Loucy (cell line): ENCODE data around the gene LIPC.

Experiments
- H2AFZ ChIP-seq: fragments of 200-600 bp; sonication (generic); 2 replicates; pipeline ENCODE4 v1.6.0; 2016; ENCODE audit warnings: antibody characterized with exemption, mild to moderate bottlenecking, low read length, moderate library complexity
- H3F3A ChIP-seq: fragments of 200-600 bp; 2 replicates; pipeline ENCODE4 v1.6.0; 2016; ENCODE audit warnings: antibody characterized with exemption, low read depth, mild to moderate bottlenecking
- H3K27me3 ChIP-seq: fragments of 200-600 bp; sonication (generic); 2 replicates; pipeline ENCODE4 v1.6.1; 2014; ENCODE audit warnings: low read length, mild to moderate bottlenecking; ENCODE audit not compliant: insufficient read depth, poor library complexity, severe bottlenecking
- H3K36me3 ChIP-seq: fragments of 200-600 bp; sonication (generic); 2 replicates; pipeline ENCODE4 v1.6.1; 2016; ENCODE audit warnings: low read length; ENCODE audit not compliant: insufficient read depth
- H3K4me1 ChIP-seq: fragments of 200-600 bp; sonication (generic); 2 replicates; pipeline ENCODE4 v1.5.1; 2014; ENCODE audit warnings: low read length, mild to moderate bottlenecking; ENCODE audit not compliant: insufficient read depth, poor library complexity, severe bottlenecking
- H3K4me2 ChIP-seq: fragments of 200-600 bp; sonication (generic); 2 replicates; pipeline ENCODE4 v1.6.0; 2014; ENCODE audit warnings: antibody characterized with exemption, low read length, low read depth, mild to moderate bottlenecking; ENCODE audit not compliant: poor library complexity, severe bottlenecking
- H3K4me3 ChIP-seq: fragments of 200-600 bp; sonication (generic); 2 replicates; pipeline ENCODE4 v1.5.1; 2014; ENCODE audit warnings: low read length, mild to moderate bottlenecking, mixed read lengths; ENCODE audit not compliant: poor library complexity, severe bottlenecking
- H3K79me2 ChIP-seq: fragments of 200-600 bp; sonication (generic); 2 replicates; pipeline ENCODE4 v1.6.1; 2014; ENCODE audit warnings: low read length; ENCODE audit not compliant: insufficient read depth
- H3K9ac ChIP-seq: fragments of 200-600 bp; sonication (generic); 2 replicates; pipeline ENCODE4 v1.6.0; 2014; ENCODE audit warnings: mild to moderate bottlenecking, low read depth, low read length, moderate library complexity; ENCODE audit not compliant: poor library complexity, severe bottlenecking
- H3K9me2 ChIP-seq: fragments of 200-600 bp; sonication (generic); replicated peaks from 2 replicates; pipeline ENCODE4 v1.6.1; 2016; ENCODE audit warnings: low read depth, low read length, mixed read lengths
- H3K9me3 ChIP-seq: fragments of 200-600 bp; sonication (generic); 2 replicates; pipeline ENCODE4 v1.6.1; 2014; ENCODE audit warnings: mild to moderate bottlenecking, antibody characterized with exemption, low read length, low read depth; ENCODE audit not compliant: insufficient read depth
- H4K20me1 ChIP-seq: fragments of 200-600 bp; sonication (generic); 2 replicates; pipeline ENCODE4 v1.6.0; 2014; ENCODE audit warnings: antibody characterized with exemption, low read length, mild to moderate bottlenecking; ENCODE audit not compliant: insufficient read depth, poor library complexity, severe bottlenecking
- CTCF ChIP-seq: fragments of 200-600 bp; sonication (generic); conservative IDR thresholded peaks from 2 replicates; pipeline ENCODE4 v1.5.1; 2014; ENCODE audit warnings: mild to moderate bottlenecking, antibody characterized with exemption, low read length
- EZH2phosphoT487 ChIP-seq: fragments of 200-600 bp; IDR thresholded peaks from 2 replicates; pipeline ENCODE4 v1.6.1; 2018; ENCODE audit warnings: antibody characterized with exemption, mild to moderate bottlenecking, moderate library complexity, borderline replicate concordance

The LIPC gene

GRCh38 chr15:58539548-58539947 is 107.8 kb downstream of the LIPC start:
- Histone ChIP-seq H3K27me3 (no peaks in the 10 kb centered on the region), H3K4me3 (no peak overlapping the region), H3K9me2 (no peaks in the 10 kb centered on the region)

GRCh38 chr15:58541410-58542087 is 109.8 kb downstream of the LIPC start:
- Histone ChIP-seq H2AFZ (no peak overlapping the region), H3K4me3 (no peak overlapping the region), H3K9ac (no peak overlapping the region), H3K36me3 (no peaks in the 10 kb centered on the region), H4K20me1 (no peaks in the 10 kb centered on the region), H3K27me3 (no peaks in the 10 kb centered on the region), H3K9me2 (no peaks in the 10 kb centered on the region), H3K79me2 (no peaks in the 10 kb centered on the region), H3K4me1 (peaks cover 10% of the 10 kb centered on the region), H3K4me2 (no peak overlapping the region), H3F3A (no peaks in the 10 kb centered on the region), H3K9me3 (no peaks in the 10 kb centered on the region)
- TF ChIP-seq EZH2phosphoT487 (no peak), CTCF (no peak)

More at GRCh38 chr15:58539548-58539947, 107.8 kb downstream of the LIPC start:
- Histone ChIP-seq H3K4me2 (no peak overlapping the region), H3K9me3 (no peaks in the 10 kb centered on the region), H3K4me1 (peaks cover 1% of the 10 kb centered on the region), H3K9ac (no peak overlapping the region), H4K20me1 (no peaks in the 10 kb centered on the region), H3K79me2 (no peaks in the 10 kb centered on the region), H3F3A (no peaks in the 10 kb centered on the region), H3K36me3 (no peaks in the 10 kb centered on the region), H2AFZ (no peak overlapping the region)
- TF ChIP-seq CTCF (no peak), EZH2phosphoT487 (no peak)

GRCh38 chr15:58543664-58544335 is 112.0 kb downstream of the LIPC start:
- peaks cover 27% of the 10 kb centered on the region for H3K4me1 ChIP-seq
- H3K4me2 ChIP-seq = no peak overlapping the region
- no peaks in the 10 kb centered on the region for H3K9me3 ChIP-seq
- H3K4me3 ChIP-seq = no peak overlapping the region
- no peaks in the 10 kb centered on the region for H3K27me3 ChIP-seq
- H3K79me2 ChIP-seq = no peaks in the 10 kb centered on the region
- H3K9me2 ChIP-seq = no peaks in the 10 kb centered on the region
- H2AFZ ChIP-seq = no peak overlapping the region
- no peaks in the 10 kb centered on the region for H3K36me3 ChIP-seq
- TF ChIP-seq EZH2phosphoT487 (no peak), CTCF (no peak)
- H3F3A ChIP-seq = no peaks in the 10 kb centered on the region
- H4K20me1 ChIP-seq = no peaks in the 10 kb centered on the region
- no peak overlapping the region for H3K9ac ChIP-seq
